ENCODE results near the gene CTAGE9.
"Not testable (repeated sequence)": the region's sequence is repeated elsewhere in the genome, so short reads cannot be mapped to it uniquely, and the experiment has no call there.

The CTAGE9 gene, protein sequence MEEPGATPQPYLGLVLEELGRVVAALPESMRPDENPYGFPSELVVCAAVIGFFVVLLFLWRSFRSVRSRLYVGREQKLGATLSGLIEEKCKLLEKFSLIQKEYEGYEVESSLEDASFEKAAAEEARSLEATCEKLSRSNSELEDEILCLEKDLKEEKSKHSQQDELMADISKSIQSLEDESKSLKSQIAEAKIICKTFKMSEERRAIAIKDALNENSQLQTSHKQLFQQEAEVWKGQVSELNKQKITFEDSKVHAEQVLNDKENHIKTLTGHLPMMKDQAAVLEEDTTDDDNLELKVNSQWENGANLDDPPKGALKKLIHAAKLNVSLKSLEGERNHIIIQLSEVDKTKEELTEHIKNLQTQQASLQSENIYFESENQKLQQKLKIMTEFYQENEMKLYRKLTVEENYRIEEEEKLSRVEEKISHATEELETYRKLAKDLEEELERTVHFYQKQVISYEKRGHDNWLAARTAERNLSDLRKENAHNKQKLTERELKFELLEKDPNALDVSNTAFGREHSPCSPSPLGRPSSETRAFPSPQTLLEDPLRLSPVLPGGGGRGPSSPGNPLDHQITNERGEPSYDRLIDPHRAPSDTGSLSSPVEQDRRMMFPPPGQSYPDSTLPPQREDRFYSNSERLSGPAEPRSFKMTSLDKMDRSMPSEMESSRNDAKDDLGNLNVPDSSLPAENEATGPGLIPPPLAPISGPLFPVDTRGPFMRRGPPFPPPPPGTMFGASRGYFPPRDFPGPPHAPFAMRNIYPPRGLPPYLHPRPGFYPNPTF

DNA sequence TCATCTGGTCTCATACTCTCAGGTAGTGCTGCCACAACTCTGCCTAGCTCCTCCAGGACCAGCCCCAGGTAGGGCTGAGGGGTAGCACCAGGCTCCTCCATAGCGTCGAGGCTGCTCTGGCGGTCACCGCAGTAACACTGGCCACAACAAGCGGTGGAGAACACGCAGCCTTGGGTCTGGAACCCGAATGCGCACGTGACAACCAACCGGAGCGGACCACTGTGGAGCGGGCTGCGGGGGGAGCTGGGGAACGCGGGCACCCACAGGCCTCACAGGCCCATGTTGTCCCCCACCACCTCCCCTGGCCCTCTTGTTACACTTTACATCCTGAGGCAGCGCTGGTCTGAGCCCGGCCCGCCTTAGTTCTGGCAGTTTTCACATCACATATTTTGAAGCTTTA, at the start of gene CTAGE9:
Gene CTAGE9, minus strand, starts transcription at position 101 of the 400 bp plus-strand sequence. Its CDS starts 0 bp downstream, at position 101.
- not testable (repeated sequence) for DNase-seq

DNA sequence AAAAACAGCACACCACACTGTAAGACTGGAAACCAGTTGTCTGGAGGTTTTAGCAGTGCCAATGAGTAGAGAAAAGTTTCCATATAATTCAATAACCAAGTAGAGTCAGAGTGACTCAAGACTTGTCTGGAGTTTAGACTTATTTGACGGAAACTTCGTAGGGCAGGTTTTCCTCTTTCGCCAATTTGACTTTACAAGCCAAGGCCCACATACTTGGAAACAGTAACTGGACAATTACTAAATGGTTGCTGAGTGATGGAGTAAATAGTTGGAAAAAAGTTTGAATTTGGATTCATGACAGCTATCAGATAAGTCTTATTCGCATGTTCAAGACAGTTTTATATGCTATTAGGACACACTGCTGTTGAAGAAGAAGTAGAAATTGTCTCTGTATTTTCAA, 48.1 kb upstream of the CTAGE9 start:
- DNase-seq, result no peak

DNA sequence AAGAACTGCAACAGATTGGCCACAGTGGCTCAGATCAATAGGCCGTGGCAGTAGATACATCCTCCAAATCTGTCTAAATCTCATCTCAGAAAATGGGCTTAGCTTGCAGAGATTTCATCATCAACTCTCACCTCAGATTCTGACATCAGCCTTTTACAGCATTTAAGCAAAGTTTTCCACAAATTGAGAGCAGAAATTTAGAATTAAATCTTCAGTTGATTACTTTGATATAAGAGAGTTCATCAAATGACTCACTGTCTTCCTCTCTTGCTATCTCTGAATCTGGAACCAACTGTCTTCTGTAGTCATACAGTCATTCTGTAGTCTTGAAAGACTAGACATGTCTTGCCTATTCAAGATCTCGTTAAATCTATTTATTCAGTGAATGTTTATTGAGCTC, 45.2 kb upstream of the CTAGE9 start:
- no peak for DNase-seq

DNA sequence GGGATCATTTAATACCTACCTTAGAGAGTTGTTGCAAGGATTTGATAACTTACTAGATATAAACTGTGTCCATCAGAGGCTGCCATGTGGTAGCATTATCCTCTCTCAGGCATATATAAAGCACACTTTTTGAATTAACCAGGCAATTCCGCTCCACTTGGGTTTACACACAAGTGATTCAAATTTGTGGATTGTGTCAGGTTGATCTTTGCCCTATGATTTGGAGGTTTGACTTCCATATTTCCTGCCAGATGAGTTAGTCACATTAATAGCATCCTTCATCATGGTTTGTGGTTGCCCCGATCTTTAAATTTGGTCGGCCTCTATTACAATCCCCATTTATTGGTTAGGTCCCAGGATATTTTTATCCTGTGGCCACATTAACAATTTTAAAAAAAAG, 44.8 kb upstream of the CTAGE9 start:
- DNase-seq, result no peak

DNA sequence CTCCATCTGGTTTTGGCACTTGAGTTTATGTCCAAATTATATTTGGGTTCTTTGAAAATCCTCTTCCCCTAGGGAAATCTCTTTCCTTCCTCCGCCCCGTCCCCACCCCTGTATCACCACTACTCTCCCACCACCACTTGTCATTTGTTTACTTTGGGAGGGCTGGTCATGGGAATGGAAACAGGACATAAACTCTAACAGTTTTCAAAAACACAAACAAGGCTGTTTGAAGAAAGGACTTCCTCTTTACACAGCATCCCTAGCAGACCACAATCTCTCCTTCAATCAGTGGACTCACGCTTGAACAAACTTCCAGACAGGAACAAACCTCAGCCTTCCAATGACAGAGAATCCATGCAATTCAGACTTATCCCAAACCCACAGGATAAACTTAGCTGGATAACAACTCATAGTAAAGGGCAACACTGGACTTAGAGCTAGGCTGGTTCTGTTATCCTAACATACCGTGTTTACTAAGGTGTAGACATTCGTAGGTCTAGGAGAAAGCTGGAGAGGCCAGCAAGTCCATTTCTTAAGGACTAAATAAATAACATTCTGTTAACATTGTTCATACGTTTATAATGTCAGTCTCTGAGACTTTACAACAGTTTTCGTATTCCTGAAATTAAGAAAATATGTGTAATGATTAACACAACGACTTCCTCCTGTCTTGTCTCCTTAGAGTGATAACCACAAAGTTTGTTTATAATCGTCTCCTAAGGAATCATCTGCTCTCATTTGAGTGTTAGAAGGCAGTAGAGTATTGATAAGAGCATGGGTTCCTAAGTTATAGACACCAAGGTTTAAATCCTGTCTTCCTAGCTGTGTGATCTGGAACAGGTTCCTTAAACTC, 44.1 kb upstream of the CTAGE9 start:
- no peak for DNase-seq

DNA sequence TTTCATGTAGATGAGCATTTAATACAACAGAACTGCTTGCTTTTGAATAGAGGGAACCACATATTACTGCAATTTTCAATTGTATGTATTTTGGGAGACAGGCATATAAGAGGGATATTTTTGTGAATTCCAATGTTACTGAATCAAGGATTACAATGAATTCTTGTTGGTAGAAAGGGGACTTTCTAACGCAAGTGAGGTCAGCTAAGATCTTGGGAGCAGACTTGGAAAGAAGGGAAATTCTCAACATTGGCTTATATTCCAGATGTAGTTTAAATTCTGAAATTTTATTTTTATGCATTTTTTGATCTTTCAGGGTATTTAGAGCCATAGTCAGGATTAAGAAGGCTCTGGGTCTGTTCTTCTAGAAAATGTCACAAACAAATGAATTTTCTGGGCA, 43.3 kb upstream of the CTAGE9 start:
- no peak for DNase-seq

DNA sequence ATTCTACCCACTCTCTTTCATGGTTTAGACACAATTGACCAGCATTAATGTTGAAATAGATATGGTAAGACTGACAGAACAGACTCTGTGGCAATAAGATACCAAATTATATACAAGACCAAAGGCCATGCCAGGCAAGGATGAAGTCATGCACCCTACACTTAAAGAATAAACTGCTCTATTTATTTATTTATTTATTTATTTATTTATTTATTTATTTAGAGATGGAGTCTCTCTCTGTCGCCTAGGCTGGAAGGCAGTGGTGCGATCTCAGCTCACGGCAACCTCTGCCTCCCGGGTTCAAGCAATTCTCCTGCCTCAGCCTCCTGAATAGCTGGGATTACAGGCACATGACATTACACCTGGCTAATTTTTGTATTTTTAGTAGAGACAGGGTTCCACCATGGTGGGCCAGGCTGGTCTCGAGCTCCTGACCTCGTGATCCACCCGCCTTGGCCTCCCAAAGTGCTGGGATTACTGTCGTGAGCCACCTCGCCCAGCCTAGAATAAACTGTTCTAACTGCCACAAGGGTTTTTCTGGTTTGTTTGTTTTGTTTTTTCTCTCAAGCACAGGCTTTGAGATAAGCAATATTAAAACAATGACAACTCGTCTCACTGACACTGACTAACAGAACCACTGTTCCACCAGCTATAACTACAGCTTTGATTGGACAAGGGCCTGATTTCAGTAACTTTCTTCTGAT, 40.3 kb upstream of the CTAGE9 start:
- DNase-seq, result not testable (repeated sequence)

DNA sequence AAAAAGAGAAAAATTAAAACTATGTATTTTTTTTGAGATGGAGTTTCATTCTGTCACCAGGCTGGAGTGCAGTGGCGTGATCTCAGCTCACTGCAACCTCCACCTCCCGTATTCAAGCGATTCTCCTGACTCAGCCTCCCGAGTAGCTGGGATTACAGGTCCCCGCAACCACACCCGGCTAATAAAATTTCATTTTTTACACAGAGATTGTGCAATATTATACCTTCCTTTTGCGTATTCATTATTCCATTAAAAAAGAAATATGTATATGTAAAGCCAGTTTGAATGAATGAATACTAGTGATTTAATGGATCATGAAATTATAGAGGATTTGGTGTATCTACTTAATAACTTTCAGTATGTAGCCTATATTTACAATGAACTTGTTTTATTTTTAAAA, 38.2 kb upstream of the CTAGE9 start:
- no peak for DNase-seq

DNA sequence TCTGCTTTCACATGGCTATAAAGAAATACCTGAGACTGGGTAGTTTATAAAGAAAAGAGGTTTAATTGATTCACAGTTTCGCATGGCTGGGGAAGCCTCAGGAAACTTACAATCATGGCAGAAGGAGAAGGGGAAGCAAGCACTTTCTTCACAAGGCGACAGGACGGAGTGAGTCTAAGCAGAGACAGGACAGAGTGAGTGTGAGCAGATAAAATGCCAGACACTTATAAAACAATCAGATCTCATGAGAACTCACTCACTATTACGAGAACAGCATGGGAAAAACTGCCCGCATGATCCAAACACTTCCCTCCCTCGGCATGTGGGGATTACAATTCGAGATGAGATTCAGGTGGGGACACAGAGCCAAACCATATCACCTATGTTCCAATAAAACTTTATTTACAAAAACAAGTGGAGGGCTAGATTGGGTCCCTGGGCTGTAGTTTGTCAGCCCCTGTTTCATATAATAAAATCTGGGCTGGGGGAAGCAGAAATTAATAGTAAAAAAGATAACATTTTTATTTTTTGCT, 37.1 kb upstream of the CTAGE9 start:
- no peak for DNase-seq

DNA sequence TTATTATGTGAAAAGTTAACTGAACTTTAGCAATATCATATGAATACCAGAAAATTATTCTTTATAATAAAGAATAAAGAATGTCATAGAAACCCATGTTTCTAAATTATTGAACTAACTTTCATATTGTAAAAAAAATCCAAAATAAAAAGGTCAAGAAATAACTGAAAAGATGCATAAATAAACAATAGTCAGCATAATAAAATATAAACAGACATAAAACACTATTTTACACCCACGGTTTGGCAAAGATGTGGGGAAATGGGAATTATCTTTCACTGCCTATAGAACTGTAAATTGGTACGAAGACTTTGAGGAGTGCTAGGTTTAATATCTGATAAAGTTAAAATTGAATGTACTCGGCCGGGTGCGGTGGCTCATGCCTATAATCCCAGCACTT, 34.7 kb upstream of the CTAGE9 start:
- no peak for DNase-seq

DNA sequence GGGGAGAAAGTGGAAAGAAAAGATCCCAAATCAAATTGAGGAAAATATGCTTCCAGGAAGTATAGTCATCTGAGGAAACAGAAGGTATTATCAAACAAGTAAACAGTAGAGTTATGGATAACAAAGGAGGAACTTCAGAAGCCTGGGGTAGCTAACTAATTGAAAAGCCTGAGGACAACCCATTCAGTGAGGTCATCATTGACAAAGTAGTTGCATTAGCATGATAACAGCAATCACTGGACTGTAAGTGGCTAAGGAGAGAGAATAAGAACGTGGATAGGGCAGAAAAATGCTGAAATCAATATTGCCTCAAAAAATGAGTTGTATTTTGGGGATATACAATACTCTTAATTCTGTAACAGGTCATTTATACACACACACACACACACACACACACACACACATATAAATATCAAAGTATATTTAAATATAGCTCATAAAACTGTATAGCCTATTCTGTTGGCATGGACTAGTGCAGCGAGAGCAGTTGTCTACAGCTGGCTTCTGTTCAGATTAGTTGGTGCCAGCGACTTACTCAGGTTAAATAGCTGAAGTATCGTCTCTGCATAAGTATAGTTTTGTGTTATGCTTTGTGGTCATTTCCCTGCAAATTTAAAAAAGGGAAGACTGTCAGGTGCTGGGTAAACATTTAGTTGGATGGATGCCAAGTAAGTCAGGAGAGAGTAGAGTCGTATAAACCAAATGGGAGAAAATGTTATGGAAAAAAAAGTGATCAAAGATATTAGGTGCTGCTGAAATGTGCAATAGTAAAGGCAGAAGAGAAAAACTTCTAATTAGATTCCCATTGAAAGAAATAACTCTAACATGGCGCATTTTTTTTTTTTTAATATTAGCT, 33.8 kb upstream of the CTAGE9 start:
- no peak for DNase-seq

DNA sequence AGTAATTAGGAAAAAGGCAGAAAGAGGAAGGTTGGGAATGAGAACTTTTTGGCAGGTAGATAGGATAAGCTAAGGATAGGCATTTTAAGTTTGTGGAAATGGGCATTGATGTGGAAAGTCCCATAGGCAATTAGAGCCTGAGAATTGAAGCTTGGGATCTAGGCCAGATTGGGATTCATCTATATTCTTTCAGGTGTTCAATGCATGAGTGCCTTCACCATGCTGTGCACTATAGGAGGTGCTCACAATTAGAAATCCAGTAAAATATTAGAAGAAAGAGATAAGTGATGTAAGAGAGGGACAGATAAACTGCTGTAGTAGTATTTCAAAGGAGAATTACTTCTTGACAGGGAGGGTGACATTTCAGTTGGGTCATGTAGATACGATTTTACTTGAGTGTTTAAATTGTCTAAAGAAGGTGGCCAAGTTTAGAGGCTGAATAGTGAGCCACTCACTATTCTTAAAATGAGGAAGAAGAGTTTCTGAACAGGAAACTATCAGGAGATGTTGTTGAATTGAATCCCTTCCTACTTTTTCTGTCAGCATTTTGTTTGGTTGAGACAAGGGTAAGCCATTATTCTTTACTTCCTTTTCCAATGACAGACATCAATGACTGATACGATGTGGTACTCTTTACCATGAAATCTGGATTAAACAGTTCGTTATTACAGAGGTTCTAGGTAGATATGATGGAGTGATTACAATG, 31.0 kb upstream of the CTAGE9 start:
- no peak for DNase-seq

DNA sequence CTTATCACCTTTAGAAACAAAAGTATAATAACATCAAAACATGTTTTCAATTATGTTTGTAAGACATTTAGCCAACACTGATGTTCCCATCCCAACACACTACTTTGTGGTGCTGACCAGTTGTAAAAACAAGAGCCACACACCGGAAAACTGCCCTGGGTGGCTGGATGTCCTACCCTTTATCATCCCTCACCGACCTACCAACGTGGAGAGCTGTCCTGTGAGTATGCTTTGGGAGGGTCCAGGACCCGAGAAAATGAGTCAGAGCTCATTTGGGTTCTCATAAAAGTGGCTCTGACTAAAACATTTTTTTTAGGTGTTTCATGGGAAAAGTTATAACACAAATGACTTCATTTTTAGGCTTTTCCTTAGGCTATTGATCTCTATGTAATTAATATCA, 29.3 kb upstream of the CTAGE9 start:
- DNase-seq, result no peak

DNA sequence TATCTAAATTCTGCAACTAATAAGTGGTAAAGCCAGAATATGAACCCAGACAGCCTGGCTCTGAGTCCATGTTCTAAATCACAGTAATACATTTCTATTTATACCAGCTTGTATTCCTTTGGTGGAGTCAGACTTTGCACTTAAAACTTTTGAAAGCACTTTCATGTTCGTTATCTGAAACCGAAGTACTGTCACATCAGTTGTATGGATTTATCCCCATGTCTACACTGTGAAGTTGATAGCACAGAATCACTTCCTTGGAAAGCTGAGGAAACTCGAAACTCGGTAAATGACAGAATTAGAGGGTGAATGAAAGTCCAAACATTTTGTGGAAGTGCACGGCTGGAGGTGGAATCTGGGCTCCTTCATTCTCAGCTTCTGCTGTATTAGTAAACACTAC, 28.3 kb upstream of the CTAGE9 start:
- DNase-seq, result no peak

DNA sequence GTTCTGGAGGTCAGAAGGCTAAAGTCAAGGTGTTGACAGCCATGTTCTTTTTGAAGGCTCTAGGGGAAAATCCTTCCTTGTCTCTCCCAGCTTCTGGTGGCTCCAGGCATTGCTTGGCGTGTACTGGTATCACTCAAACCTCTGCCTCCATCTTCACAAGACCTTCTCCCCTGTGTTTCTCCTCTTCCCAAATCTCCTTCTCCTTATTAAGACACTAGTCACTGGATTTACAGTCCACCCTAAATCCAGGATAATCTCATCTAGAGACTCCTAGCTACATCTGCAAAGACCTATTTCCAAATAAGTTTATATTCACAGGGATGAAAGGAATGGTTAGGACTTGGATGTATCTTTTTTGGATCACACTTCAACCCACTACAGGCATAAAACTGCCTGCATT, 26.0 kb upstream of the CTAGE9 start:
- DNase-seq, result no peak

DNA sequence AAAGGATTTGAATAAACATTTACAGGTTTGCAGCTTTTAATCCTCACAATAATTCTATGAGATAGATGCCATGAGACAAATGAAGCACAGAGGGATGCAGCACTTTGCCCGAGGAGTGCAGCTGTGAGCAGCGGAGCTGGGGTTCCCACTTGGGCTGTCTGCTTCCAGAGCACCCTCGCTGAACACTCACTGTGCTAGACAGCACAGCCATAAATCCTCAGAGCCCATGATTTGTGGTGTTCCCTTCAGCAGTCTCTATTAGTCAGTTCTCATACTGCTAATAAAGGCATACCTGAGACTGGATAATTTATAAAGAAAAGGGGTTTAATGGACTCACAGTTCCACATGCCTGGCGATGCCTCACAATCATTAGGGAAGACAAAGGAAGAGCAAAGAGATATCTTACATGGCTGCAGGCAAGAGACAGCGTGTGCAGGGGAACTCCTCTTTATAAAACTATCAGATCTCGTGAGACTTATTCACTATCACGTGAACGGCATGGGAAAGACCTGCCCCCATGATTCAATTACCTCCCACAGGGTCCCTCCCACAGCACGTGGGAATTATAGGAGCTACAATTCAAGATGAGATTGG, 25.3 kb upstream of the CTAGE9 start:
- DNase-seq, result no peak

DNA sequence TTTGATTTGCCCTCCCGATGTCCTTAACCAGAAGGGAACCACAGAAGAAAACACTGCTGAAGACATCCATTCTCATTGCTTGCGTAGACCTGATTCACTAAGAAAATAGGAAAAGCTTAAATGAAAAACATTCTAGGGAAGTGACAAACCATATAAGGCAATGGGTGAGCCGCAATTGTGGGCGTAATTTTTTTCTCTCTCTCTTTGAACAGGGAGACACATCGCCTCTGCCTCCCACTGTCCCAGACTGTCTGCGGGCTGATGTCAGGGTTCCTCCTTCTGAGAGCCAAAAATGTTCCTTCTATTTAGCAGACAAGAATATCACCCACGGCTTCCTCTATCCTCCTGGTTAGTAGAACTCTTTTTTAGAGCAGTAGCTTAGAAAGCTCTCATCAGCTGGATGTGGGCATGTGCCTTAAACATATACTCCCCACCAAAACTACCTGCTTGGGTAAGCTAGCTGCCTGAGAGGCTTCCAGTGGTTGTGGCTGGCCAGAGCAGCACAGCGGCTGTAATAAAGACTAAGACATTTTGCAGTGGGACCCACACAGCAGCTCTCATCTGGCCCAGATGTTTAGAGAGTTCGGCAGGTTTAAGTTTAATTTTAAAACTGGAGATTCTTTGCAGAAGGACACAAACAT, 22.7 kb upstream of the CTAGE9 start:
- DNase-seq, result no peak

DNA sequence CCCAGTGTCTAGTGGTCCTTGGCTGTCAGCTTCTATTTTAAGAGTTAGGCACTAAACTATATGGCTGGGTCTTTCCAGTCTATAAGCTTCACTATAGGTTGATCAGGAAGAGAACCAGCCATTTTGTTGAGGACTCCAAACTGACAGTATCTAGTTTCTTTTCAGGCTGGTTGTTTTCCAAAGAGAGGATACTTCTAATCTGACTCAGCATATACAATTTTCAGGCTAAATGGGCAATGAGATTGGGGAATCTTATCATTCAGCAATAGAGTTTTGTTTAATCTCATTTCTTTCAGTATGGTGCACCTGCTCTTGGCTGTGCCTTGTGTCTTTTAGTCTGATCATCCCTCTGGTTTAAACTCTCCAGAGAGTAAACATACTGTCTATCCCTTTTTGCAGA, 20.4 kb upstream of the CTAGE9 start:
- DNase-seq, result no peak

DNA sequence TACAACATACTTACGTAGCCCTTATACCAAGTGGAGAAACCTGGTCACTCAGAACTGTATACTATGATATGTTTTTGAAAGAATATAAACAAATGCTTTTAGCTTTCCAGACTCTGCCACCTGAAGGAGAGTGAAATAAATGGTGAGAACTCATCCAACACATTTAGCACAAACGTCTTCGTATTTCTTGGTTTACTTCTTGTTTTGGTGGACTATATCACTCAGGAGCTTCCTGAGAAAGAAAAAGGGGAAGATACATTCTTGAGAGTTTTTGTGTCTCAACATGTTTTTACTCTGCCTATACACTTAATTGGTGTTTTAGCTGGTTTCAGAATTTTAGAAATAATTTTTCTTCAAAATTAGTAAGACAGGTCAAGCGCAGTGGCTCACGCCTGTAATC, 19.4 kb upstream of the CTAGE9 start:
- DNase-seq, result no peak

DNA sequence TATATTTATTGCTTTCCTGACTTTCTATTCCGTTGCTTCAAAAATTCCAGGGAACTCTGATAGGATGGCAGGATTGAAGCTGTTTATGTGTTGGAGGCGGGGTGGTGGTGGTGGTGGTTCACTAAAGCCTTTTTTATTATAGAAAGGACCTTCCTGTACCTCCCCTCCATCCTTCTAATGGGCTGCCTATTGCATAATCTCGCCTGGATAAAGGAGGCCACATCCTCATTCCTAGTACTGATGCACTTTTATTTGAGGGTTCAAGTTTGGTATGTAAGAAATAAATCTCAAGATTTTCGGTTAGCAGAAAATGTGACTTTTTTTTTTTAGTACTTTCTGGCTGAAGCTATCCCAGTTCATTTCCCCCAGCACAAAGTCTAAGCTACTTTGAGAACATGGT, 18.7 kb upstream of the CTAGE9 start:
- no peak for DNase-seq
